H9 (cell line): ENCODE results near the gene HEATR1. TPM values are rescaled to one million over a fixed set of nuclear protein-coding genes. Genes with fewer than 3 reads are reported as not detected.

Experiments used
- DNase-seq: peaks from one replicate; pipeline ENCODE4 v3.0.0-alpha.2; 2017
- H2AFZ ChIP-seq: one replicate; pipeline ENCODE4 v1.6.1; 2013; ENCODE audit warnings: mild to moderate bottlenecking, low read length, control low read depth, moderate library complexity
- H2AK5ac ChIP-seq: 2 replicates; pipeline ENCODE4 v1.6.1; 2013; ENCODE audit warnings: low read length, control low read depth, mixed read lengths; ENCODE audit not compliant: insufficient read length
- H2BK120ac ChIP-seq: one replicate; pipeline ENCODE4 v1.6.1; 2013; ENCODE audit warnings: low read depth, mild to moderate bottlenecking, low read length, control low read depth, inconsistent platforms; ENCODE audit not compliant: poor library complexity, severe bottlenecking
- H2BK12ac ChIP-seq: 2 replicates; pipeline ENCODE4 v1.6.1; 2013; ENCODE audit warnings: low read length, control low read depth, mixed read lengths, low read depth; ENCODE audit not compliant: insufficient read length
- H2BK15ac ChIP-seq: 2 replicates; pipeline ENCODE4 v1.6.1; 2013; ENCODE audit warnings: low read depth, low read length, control low read depth
- H2BK20ac ChIP-seq: one replicate; pipeline ENCODE4 v1.6.1; 2013; ENCODE audit warnings: low read depth, mild to moderate bottlenecking, low read length, control low read depth, inconsistent platforms; ENCODE audit not compliant: poor library complexity, severe bottlenecking
- H2BK5ac ChIP-seq: 2 replicates; pipeline ENCODE4 v1.6.1; 2013; ENCODE audit warnings: low read length, control low read depth, mixed read lengths; ENCODE audit not compliant: insufficient read length
- H3K14ac ChIP-seq: 2 replicates; pipeline ENCODE4 v1.6.1; 2013; ENCODE audit warnings: low read length, control low read depth; ENCODE audit not compliant: insufficient read depth
- H3K18ac ChIP-seq: 2 replicates; pipeline ENCODE4 v1.6.1; 2013; ENCODE audit warnings: low read depth, mild to moderate bottlenecking, mixed read lengths, low read length, control low read depth; ENCODE audit not compliant: insufficient read length
- H3K23ac ChIP-seq: 2 replicates; pipeline ENCODE4 v1.6.1; 2013; ENCODE audit warnings: low read length, control low read depth, mixed read lengths, low read depth; ENCODE audit not compliant: insufficient read length
- H3K23me2 ChIP-seq: 2 replicates; pipeline ENCODE4 v1.6.1; 2013; ENCODE audit warnings: low read depth, mild to moderate bottlenecking, mixed read lengths, low read length, control low read depth; ENCODE audit not compliant: insufficient read length, poor library complexity, severe bottlenecking
- H3K27ac ChIP-seq: 2 replicates; pipeline ENCODE4 v1.5.1; 2013; ENCODE audit warnings: low read length, control low read depth, mixed read lengths, low read depth; ENCODE audit not compliant: insufficient read length
- H3K27me3 ChIP-seq: 2 replicates; pipeline ENCODE4 v1.6.1; 2013; ENCODE audit warnings: low read length, control low read depth, inconsistent platforms; ENCODE audit not compliant: insufficient read depth
- H3K4ac ChIP-seq: 2 replicates; pipeline ENCODE4 v1.6.1; 2013; ENCODE audit warnings: low read depth, mild to moderate bottlenecking, control low read depth, inconsistent platforms, low read length, moderate library complexity
- H3K4me1 ChIP-seq: 2 replicates; pipeline ENCODE4 v1.6.1; 2013; ENCODE audit warnings: low read length, control low read depth, inconsistent platforms; ENCODE audit not compliant: insufficient read depth
- H3K4me2 ChIP-seq: 2 replicates; pipeline ENCODE4 v1.6.1; 2013; ENCODE audit warnings: low read length, control low read depth, mixed read lengths; ENCODE audit not compliant: insufficient read length, insufficient read depth
- H3K56ac ChIP-seq: 2 replicates; pipeline ENCODE4 v1.6.1; 2013; ENCODE audit warnings: low read depth, mild to moderate bottlenecking, mixed read lengths, low read length, control low read depth; ENCODE audit not compliant: insufficient read length
- H3K79me1 ChIP-seq: 2 replicates; pipeline ENCODE4 v1.6.1; 2013; ENCODE audit warnings: low read depth, mild to moderate bottlenecking, moderate library complexity, low read length, control low read depth, inconsistent platforms; ENCODE audit not compliant: insufficient read depth, poor library complexity, severe bottlenecking
- H3K79me2 ChIP-seq: 2 replicates; pipeline ENCODE4 v1.6.1; 2013; ENCODE audit warnings: low read length, control low read depth, inconsistent platforms; ENCODE audit not compliant: insufficient read depth
- H3K9ac ChIP-seq: 2 replicates; pipeline ENCODE4 v1.6.1; 2013; ENCODE audit warnings: low read length, control low read depth, mixed read lengths; ENCODE audit not compliant: insufficient read length; ENCODE audit errors: extremely low read depth
- H3K9me3 ChIP-seq: one replicate; pipeline ENCODE4 v1.6.1; 2013; ENCODE audit warnings: low read depth, low read length, inconsistent platforms; ENCODE audit not compliant: control insufficient read depth
- H3T11ph ChIP-seq: one replicate; pipeline ENCODE4 v1.6.1; 2013; ENCODE audit warnings: mild to moderate bottlenecking, low read length, control low read depth, inconsistent platforms
- H4K20me1 ChIP-seq: one replicate; pipeline ENCODE4 v1.6.1; 2013; ENCODE audit not compliant: control insufficient read depth, insufficient read length, insufficient read depth
- H4K5ac ChIP-seq: 2 replicates; pipeline ENCODE4 v1.6.1; 2013; ENCODE audit warnings: low read depth, mild to moderate bottlenecking, mixed read lengths, low read length, control low read depth; ENCODE audit not compliant: insufficient read length
- H4K8ac ChIP-seq: replicated peaks from 2 replicates; pipeline ENCODE4 v1.6.1; 2013; ENCODE audit warnings: low read length, control low read depth, mixed read lengths, low read depth; ENCODE audit not compliant: insufficient read length
- H4K91ac ChIP-seq: 2 replicates; pipeline ENCODE4 v1.6.1; 2013; ENCODE audit warnings: low read depth, mild to moderate bottlenecking, moderate library complexity, mixed read lengths, low read length, control low read depth; ENCODE audit not compliant: insufficient read length
- H3K27ac Mint-ChIP-seq, 3 experiments: 2 replicates in 2 of 3; 3 replicates in 1 of 3; pipeline ENCODE4 v1.8.0; 2020 to 2021; ENCODE audit warnings: mixed read lengths in 3 of 3, mild to moderate bottlenecking in 1 of 3, moderate library complexity in 1 of 3
- H3K27me3 Mint-ChIP-seq: 2 replicates; pipeline ENCODE4 v1.8.0; 2021; ENCODE audit warnings: low read depth, mild to moderate bottlenecking, moderate library complexity, mixed read lengths
- H3K36me3 Mint-ChIP-seq, 3 experiments: 2 replicates in 2 of 3; 3 replicates in 1 of 3; pipeline ENCODE4 v1.8.0; 2020 to 2021; ENCODE audit warnings: low read depth in 3 of 3, mixed read lengths in 3 of 3; ENCODE audit not compliant: insufficient read depth in 1 of 3
- H3K4me1 Mint-ChIP-seq, 2 experiments: 2 replicates each; pipeline ENCODE4 v1.8.0; 2020; ENCODE audit warnings: mixed read lengths in 2 of 2
- H3K4me3 Mint-ChIP-seq, 2 experiments: 2 replicates in 1 of 2; 3 replicates in 1 of 2; pipeline ENCODE4 v1.8.0; 2020 to 2021; ENCODE audit warnings: mild to moderate bottlenecking in 2 of 2, mixed read lengths in 2 of 2, moderate library complexity in 1 of 2
- H3K9me3 Mint-ChIP-seq, 2 experiments: 2 replicates in 1 of 2; 3 replicates in 1 of 2; pipeline ENCODE4 v1.8.0; 2020; ENCODE audit warnings: mild to moderate bottlenecking in 2 of 2, mixed read lengths in 2 of 2, moderate library complexity in 1 of 2
- WGBS: extraction: QIAGEN DNeasy Blood & Tissue Kit; methylation state at CpG from one replicate; pipeline ENCODE4 v1.1.7; 2013; ENCODE audit warnings: missing lambda C conversion rate, low lambda C conversion rate, mixed read lengths; ENCODE audit not compliant: insufficient read length; ENCODE audit errors: extremely low coverage; 5-methylcytosine and 5-hydroxymethylcytosine counted together
- total RNA-seq: library from RNA; stranded (reverse); gene quantifications from 2 replicates; pipeline ENCODE4 v1.2.1, GENCODE V29; 2021
- TF ChIP-seq, protein P1 (sequence below): fragments of 200-600 bp; sonication (generic); conservative IDR thresholded peaks from 3 replicates; pipeline ENCODE4 v1.8.0; 2021; ENCODE audit warnings: antibody characterized with exemption, mild to moderate bottlenecking

HEATR1 gene
- total RNA-seq, 1 experiment from 2014 or later: 88.2 TPM

DNA sequence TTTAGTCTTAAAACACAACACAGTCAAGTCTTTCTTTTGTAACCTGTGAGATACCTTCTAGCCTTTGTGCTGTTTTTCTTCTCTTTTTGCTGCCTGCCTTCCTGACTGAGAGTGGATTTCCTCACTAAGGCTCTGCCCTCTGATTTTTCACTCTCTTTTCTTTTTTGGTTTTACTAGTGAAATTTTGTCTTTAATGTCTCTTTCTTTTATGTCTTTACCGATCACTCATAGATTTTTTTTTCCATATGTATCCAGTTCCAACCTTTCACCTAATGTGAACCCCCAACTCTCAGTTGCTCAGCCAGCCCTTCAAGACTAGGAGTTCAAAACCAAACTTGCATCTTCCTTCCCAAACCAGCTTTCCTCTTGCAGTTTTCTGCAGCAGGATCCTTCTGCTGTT lies 74.0 kb downstream of the HEATR1 start:
- no peak overlapping the region for H2AK5ac ChIP-seq
- no peak overlapping the region for H3K9ac ChIP-seq
- no peak overlapping the region for H3K14ac ChIP-seq
- H4K20me1 ChIP-seq: no peaks in the 10 kb centered on the region
- no peak overlapping the region for H3K23ac ChIP-seq
- WGBS: no CpG with 5 or more reads among the region's 1 CpG
- no peaks in the 10 kb centered on the region for H3K9me3 ChIP-seq
- no peak overlapping the region for H2BK120ac ChIP-seq
- H2BK12ac ChIP-seq: no peak overlapping the region
- no peak overlapping the region for H4K5ac ChIP-seq
- H2BK5ac ChIP-seq: no peak overlapping the region
- H3K27ac Mint-ChIP-seq: peak overlapping the region in 1 of 3 experiments; percentile 6; a peak in 2 of 7 replicates
- DNase-seq: no peak
- no peak overlapping the region for H3K27ac ChIP-seq
- H3K9me3 Mint-ChIP-seq: no peaks in the 10 kb centered on the region
- H3K27me3 ChIP-seq: no peaks in the 10 kb centered on the region
- TF ChIP-seq, protein P1, sequence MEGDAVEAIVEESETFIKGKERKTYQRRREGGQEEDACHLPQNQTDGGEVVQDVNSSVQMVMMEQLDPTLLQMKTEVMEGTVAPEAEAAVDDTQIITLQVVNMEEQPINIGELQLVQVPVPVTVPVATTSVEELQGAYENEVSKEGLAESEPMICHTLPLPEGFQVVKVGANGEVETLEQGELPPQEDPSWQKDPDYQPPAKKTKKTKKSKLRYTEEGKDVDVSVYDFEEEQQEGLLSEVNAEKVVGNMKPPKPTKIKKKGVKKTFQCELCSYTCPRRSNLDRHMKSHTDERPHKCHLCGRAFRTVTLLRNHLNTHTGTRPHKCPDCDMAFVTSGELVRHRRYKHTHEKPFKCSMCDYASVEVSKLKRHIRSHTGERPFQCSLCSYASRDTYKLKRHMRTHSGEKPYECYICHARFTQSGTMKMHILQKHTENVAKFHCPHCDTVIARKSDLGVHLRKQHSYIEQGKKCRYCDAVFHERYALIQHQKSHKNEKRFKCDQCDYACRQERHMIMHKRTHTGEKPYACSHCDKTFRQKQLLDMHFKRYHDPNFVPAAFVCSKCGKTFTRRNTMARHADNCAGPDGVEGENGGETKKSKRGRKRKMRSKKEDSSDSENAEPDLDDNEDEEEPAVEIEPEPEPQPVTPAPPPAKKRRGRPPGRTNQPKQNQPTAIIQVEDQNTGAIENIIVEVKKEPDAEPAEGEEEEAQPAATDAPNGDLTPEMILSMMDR: no peak
- H3K18ac ChIP-seq: no peak overlapping the region
- no peak overlapping the region for H4K8ac ChIP-seq
- no peak overlapping the region for H3K4ac ChIP-seq
- H2BK20ac ChIP-seq: no peak overlapping the region
- H3K79me2 ChIP-seq: no peaks in the 10 kb centered on the region
- no peaks in the 10 kb centered on the region for H3K23me2 ChIP-seq
- no peak overlapping the region for H2AFZ ChIP-seq
- no peaks in the 10 kb centered on the region for H3K4me1 ChIP-seq
- no peaks in the 10 kb centered on the region for H3K79me1 ChIP-seq
- H3K56ac ChIP-seq: no peak overlapping the region
- no peak overlapping the region for H3K4me2 ChIP-seq
- no peak overlapping the region for H2BK15ac ChIP-seq
- H3K4me1 Mint-ChIP-seq: peaks cover 2 to 6% of the 10 kb centered on the region in 2 experiments; a peak in 1 of 4 replicates
- H3T11ph ChIP-seq: no peak overlapping the region
- H3K4me3 Mint-ChIP-seq: no peak overlapping the region
- peaks cover 0 to 4% (median 0%) of the 10 kb centered on the region in 3 experiments; a peak in 2 of 7 replicates for H3K36me3 Mint-ChIP-seq
- no peaks in the 10 kb centered on the region for H3K27me3 Mint-ChIP-seq
- H4K91ac ChIP-seq: no peak overlapping the region
